ENCODE measurements around the gene PCDH20.

DNA sequence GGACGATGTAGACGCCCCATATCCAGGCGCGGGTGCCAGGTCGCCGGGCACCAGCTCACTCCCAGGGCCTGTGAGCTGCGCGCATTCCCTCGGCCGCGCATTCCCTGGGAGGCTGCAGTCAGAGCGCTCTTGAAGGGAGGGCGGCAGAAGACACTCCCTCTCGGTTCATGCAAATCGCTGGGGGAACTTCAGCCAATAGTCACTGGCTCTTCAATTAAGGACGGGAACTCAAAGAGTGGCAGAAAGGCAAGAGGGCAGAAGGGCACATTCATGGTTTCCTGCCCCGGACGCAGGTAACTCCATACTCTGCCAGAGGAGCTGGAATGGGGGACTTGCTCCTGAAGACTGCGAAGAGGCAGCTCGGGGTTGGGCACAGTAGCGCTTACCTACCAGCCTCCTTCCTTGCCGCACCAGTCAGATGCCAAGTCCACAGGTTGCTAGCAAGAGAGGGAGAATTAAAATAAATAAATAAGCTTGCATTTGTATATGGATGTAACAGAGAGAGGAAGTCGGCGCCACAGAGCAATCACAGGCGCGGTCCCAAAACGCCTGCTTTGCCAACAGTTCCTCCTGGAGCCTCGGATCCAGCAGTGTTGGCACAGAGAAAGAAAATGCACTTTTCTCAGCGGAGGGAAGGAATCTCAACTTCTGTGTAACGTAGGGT, 459 bp downstream of the PCDH20 start:
- TF ChIP-seq, protein P1, sequence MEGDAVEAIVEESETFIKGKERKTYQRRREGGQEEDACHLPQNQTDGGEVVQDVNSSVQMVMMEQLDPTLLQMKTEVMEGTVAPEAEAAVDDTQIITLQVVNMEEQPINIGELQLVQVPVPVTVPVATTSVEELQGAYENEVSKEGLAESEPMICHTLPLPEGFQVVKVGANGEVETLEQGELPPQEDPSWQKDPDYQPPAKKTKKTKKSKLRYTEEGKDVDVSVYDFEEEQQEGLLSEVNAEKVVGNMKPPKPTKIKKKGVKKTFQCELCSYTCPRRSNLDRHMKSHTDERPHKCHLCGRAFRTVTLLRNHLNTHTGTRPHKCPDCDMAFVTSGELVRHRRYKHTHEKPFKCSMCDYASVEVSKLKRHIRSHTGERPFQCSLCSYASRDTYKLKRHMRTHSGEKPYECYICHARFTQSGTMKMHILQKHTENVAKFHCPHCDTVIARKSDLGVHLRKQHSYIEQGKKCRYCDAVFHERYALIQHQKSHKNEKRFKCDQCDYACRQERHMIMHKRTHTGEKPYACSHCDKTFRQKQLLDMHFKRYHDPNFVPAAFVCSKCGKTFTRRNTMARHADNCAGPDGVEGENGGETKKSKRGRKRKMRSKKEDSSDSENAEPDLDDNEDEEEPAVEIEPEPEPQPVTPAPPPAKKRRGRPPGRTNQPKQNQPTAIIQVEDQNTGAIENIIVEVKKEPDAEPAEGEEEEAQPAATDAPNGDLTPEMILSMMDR (IDR thresholded peaks at IDR 0.05; ENCODE audit: low read length) = no peak
- TF ChIP-seq EZH2 (IDR thresholded peaks at IDR 0.05; ENCODE audit: borderline replicate concordance, low read length) = no peak

Data from OCI-LY1 (cell line).